ENCODE data around the gene RAB9B.
"Not testable (repeated sequence)": the region's sequence is repeated elsewhere in the genome, so short reads cannot be mapped to it uniquely, and the experiment has no call there.

RAB9B gene

GRCh38 chrX:103817101-103817500 lies 15.0 kb downstream of the RAB9B start:
- DNase-seq (ENCODE audit: low read depth in 2 of 3, low spot score in 2 of 3) = not testable (repeated sequence)

- DNase-seq (ENCODE audit: low read depth in 2 of 3, low spot score in 2 of 3) = no peak
Observed at GRCh38 chrX:103811858-103812257, 20.2 kb downstream of the RAB9B start.

GRCh38 chrX:103806862-103807474 lies 25.1 kb downstream of the RAB9B start:
- no peak for DNase-seq (ENCODE audit: low read depth in 2 of 3, low spot score in 2 of 3)

- no peak for DNase-seq (ENCODE audit: low read depth in 2 of 3, low spot score in 2 of 3)
Observed at GRCh38 chrX:103805860-103806259, 26.2 kb downstream of the RAB9B start.

- DNase-seq (ENCODE audit: low read depth in 2 of 3, low spot score in 2 of 3) = no peak
Observed at GRCh38 chrX:103800318-103800717, 31.7 kb downstream of the RAB9B start.

- no peak for DNase-seq (ENCODE audit: low read depth in 2 of 3, low spot score in 2 of 3)
Observed at GRCh38 chrX:103797691-103798090, 34.4 kb downstream of the RAB9B start.

- DNase-seq (ENCODE audit: low read depth in 2 of 3, low spot score in 2 of 3) = no peak
Observed at GRCh38 chrX:103794119-103794518, 37.9 kb downstream of the RAB9B start.

GRCh38 chrX:103793545-103793940 lies 38.5 kb downstream of the RAB9B start:
- no peak for DNase-seq (ENCODE audit: low read depth in 2 of 3, low spot score in 2 of 3)

- DNase-seq (ENCODE audit: low read depth in 2 of 3, low spot score in 2 of 3) = no peak
Observed at GRCh38 chrX:103792916-103793544, 39.0 kb downstream of the RAB9B start.

GRCh38 chrX:103791826-103792485 lies 40.1 kb downstream of the RAB9B start:
- DNase-seq (ENCODE audit: low read depth in 2 of 3, low spot score in 2 of 3) = no peak

GRCh38 chrX:103791228-103791627 lies 40.8 kb downstream of the RAB9B start:
- DNase-seq (ENCODE audit: low read depth in 2 of 3, low spot score in 2 of 3) = no peak

GRCh38 chrX:103789004-103789403 lies 43.1 kb downstream of the RAB9B start:
- DNase-seq (ENCODE audit: low read depth in 2 of 3, low spot score in 2 of 3) = no peak

GRCh38 chrX:103783971-103784370 lies 48.1 kb downstream of the RAB9B start:
- DNase-seq (ENCODE audit: low read depth in 2 of 3, low spot score in 2 of 3) = no peak

- no peak for DNase-seq (ENCODE audit: low read depth in 2 of 3, low spot score in 2 of 3)
Observed at GRCh38 chrX:103783196-103783595, 48.9 kb downstream of the RAB9B start.

GRCh38 chrX:103782640-103783039 lies 49.4 kb downstream of the RAB9B start:
- DNase-seq (ENCODE audit: low read depth in 2 of 3, low spot score in 2 of 3) = no peak

GRCh38 chrX:103781706-103782105 lies 50.4 kb downstream of the RAB9B start:
- no peak for DNase-seq (ENCODE audit: low read depth in 2 of 3, low spot score in 2 of 3)

- no peak for DNase-seq (ENCODE audit: low read depth in 2 of 3, low spot score in 2 of 3)
Observed at GRCh38 chrX:103781062-103781402, 51.0 kb downstream of the RAB9B start.

- no peak for DNase-seq (ENCODE audit: low read depth in 2 of 3, low spot score in 2 of 3)
Observed at GRCh38 chrX:103780336-103781061, 51.6 kb downstream of the RAB9B start.

- no peak for DNase-seq (ENCODE audit: low read depth in 2 of 3, low spot score in 2 of 3)
Observed at GRCh38 chrX:103779141-103779789, 52.8 kb downstream of the RAB9B start.

GRCh38 chrX:103776546-103776945 lies 55.5 kb downstream of the RAB9B start, which contains the start of gene PLP1:
PLP1 (plus strand) TSS chrX:103776840; CDS start chrX:103776996, 156 bp downstream.
- DNase-seq (ENCODE audit: low read depth in 2 of 3, low spot score in 2 of 3) = no peak

- no peak for DNase-seq (ENCODE audit: low read depth in 2 of 3, low spot score in 2 of 3)
Observed at GRCh38 chrX:103774070-103774642, 57.9 kb downstream of the RAB9B start.
